Activated effector memory CD4-positive, alpha-beta T cell treated with anti-CD3 and anti-CD28 coated beads, Interleukin-2, amount 50 U/mL, for 16 hours (primary cell): Measurements from ENCODE around the gene EXOC7.

Experiments used
- DNase-seq: peaks from one replicate; pipeline ENCODE4 v3.0.0-alpha.2; 2020

Gene EXOC7

DNA sequence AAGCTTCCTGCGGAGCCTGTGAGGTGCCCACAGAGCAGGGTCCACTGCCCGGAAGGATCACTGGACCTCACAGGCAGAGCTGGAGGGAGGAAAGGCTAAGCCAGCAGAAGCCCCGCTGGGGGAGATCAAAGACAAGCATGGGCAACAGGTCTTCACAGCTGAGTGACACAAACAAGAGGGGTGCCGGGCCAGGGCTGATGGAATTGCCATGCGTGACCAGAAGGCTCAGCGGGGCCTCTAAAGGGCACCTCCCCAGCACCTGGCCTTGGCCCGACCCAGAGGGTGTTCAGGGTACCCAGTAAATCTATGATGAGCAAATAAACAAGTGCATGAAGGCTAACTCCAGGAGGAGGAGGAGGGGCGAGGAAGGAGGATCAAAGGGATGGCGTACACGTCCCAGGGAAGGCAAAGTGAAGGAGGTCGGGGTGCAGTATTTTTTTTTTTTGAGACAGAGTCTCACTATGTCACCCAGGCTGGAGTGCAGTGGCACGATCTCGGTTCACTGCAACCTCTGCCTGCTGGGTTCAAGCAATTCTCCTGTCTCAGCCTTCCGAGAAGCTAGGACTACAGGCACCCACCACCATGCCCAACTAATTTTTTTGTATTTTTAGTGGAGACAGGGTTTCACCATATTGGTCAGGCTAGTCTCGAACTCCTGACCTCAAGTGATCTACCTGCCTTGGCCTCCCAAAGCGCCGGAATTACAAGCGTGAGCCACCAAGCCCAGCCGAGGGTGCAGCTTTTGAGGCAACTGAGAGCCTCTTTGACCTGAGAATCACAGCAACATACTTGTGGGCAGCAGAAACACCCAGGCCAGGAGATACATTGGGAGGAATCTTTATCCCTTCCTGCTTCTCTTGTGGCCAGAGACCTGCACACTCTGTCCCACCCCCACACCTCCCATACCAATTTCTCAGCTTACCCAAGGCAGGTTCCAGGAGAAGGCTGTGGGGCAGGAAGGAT, 16.1 kb upstream of the EXOC7 start:
- no peak for DNase-seq

DNA sequence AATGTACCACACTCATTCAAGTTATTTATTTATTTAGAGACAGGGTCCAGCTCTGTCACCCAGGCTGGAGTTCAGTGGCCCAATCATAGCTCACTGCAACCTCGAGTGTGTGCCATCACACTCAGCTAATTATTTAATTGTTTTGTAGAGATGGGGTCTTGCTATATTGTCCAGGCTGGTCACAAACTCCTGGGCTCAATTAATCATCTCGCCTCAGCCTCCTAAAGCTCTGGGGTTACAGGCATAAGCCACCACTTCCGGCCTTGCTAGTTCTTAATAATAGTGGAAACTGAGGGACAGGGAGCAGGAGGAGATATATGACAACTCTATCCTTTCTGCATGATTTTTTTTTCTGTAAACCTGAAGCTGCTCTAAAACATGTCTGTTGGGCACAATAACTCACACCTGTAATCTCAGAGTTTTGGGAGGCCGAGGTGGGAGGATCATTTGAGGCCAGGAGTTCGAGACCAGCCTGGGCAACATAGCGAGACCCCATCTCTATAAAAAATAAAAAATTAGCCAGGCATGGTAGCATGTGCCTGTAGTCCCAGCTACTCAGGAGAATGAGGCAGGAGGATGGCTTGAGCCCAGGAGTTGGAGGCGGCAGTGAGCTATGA, 11.7 kb upstream of the EXOC7 start:
- no peak for DNase-seq

DNA sequence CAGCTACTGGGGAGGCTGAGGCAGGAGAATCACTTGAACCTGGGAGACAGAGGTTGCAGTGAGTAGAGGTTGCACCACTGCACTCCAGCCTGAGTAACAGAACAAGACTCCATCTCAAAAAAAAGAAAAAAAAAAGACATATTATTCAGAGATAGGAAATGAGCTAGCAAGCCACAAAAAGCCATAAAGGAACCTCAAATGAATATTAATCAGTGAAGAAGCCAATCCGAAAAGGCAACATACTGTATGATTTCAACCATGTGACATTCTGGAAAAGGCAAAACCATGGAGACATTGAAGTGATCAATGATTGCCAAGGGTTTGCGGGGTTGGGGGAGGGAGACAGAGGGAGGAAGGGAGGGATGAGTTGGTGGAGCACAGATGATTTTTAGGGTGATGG, 8.4 kb upstream of the EXOC7 start:
- no peak for DNase-seq

DNA sequence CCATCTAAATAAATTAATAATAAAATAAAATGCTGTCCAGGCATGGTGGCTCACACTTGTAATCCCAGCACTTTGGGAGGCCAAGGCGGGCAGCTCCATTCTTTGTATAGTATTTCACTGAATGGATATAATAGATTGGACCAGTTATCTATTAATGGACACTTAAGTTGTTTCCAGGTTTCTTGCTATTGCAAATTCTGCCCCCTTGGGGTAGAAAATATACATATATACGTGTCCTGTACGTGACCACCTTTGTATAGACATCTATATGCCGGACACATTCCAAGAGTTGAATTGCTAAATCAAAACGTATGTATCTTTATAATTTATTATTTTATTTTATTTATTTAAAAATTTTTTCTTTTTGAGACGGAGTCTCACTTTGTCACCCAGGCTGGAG, 3.9 kb upstream of the EXOC7 start:
- no peak for DNase-seq

DNA sequence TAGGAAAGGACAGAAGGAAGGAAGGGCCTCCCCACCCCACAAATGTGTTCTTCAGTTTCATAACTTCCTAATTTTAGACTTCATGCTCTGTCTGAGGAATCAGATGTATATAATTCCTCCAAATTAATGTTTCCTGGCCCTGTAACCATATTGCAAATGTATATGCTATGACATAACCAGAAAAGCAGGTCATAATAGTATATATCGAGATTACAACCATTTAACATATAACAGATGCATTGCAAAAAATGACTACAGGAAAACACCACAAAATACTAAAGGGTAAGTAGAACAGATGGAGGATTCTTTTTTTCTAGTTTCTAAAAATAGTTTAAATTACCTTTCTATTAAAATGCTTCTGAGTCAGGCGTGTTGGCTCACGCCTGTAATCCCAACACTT, 3.1 kb upstream of the EXOC7 start:
- DNase-seq, result no peak

DNA sequence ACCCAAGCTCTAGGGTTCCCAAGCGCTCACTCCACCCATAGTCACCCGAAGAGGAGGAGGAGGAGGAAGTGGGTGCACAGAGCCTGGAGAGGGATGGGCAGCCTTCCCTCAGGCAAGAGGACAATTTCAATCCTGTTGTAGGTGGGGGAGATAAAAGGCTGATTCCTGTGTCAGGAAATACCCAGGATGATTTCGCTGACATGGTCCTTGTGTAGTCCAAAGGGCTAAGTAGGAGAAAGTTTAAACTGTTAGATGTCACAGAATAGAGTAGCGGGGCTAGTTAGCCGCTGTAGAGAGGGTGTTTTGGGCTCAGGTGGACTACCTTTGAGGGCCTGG, 1.3 kb upstream of the EXOC7 start:
- no peak for DNase-seq

DNA sequence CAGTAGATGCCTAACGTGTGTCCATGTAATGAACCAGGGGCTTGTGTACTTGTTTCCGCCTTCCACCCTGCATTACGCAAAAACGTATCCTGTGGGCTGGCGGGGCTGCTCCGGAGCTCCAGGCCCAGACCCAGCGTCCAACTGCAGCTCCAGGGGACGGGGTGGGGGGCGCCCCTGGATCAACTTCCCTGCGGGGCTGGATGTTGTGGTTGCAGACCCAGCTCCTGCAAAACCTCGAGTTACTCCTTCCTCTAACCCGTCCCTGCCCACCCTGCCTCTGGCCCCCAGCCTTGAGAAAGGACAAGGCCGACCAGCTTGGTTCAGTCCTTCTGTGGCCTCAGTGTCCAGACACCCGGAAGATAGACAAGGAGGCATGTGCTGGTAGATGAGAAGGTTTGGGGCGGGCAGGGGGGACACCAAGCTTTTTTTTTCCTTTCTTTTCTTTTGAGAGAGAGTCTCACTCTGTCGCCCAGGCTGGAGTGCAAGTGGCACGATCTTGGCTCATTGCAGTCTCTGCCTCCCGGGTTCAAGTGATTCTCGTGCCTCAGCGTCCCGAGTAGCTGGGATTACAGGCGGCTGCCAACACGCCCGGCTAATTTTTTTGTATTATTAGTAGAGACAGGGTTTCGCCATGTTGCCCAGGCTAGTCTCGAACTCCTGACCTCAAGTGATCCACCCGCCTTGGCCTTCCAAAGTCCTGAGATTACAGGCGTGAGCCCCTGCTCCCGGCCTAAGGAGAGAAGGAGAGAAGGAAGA, 731 bp upstream of the EXOC7 start:
- DNase-seq, result no peak

DNA sequence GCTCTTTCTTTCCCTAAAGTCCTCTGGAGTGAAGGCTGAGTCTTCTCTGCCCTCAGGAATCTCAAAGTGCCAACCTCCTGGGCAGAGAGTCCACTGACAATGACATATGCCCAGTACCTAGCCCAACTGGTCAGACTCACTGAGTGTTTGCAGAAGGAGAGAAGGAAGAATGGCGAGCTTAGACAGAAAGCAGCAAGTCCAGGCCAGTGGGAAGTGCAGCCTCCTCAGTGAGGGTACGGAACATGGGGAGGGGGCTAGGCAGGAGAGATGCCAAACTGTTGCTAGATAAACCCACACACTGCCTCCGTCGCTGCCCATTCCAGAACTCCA, 678 bp downstream of the EXOC7 start:
- no peak for DNase-seq

DNA sequence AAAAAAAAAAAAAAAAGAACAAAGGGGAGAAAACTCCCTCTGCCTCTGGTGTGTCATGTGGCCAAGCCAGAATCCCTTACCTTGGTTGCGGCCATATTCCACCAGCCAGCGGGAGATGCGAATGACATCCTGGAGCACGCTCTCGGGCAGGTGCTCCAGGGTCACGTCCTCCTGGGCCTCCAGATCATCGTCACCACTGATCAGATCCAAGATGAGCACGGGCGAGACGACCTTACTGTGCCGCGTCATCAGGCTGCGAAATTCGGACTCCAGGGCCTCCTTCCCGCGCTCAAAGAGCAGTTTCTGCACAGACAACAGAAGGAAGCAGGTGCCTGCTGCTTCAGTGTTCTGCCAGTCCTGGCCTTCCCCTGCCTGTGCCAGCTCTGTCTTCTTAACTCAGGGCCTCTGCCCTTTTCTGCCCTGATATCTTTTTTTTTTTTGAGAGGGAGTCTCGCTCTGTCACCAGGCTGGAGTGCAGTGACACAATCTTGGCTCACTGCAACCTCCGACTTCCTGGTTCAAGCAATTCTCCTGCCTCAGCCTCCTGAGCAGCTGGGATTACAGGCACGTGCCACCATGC, 5.8 kb downstream of the EXOC7 start:
- DNase-seq, result no peak

DNA sequence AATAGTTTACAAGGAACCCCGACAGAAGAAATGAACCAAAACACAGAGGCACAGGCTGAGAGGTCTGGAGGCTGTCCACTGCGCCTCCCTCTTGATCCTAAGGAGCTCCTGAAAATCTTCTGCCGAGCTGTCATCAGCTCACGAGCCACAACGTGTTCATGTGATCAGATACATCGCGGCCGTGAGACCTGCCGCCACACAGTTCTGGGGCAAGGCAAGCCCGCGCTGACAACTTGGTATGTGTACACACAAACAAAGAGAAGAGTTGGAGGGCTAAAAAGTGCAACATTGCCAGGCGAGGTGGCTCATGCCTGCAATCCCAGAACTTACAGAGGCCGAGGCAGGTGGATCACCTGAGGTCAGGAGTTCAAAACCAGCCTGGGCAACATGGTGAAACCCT, 7.6 kb downstream of the EXOC7 start:
- no peak for DNase-seq

DNA sequence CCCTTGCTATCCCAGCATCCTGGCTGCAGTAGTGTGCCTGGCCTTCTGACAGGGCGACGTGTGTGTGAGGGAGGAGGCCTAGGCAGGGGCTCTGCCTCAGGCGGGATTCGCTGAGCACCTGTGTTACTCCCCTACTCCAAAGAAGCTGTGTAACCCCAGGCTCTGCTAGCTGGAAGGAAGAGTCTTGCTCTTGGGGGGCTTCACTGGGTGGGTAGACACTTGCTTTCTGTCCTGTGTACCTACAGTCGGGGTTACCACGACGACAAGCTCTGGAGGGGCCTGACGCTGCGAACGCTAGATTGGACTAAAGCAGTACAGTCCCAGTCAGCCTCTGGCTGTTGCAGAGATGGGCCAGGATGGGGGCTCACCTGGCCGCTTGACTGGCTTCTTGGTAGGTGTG, 9.5 kb downstream of the EXOC7 start:
- no peak for DNase-seq

DNA sequence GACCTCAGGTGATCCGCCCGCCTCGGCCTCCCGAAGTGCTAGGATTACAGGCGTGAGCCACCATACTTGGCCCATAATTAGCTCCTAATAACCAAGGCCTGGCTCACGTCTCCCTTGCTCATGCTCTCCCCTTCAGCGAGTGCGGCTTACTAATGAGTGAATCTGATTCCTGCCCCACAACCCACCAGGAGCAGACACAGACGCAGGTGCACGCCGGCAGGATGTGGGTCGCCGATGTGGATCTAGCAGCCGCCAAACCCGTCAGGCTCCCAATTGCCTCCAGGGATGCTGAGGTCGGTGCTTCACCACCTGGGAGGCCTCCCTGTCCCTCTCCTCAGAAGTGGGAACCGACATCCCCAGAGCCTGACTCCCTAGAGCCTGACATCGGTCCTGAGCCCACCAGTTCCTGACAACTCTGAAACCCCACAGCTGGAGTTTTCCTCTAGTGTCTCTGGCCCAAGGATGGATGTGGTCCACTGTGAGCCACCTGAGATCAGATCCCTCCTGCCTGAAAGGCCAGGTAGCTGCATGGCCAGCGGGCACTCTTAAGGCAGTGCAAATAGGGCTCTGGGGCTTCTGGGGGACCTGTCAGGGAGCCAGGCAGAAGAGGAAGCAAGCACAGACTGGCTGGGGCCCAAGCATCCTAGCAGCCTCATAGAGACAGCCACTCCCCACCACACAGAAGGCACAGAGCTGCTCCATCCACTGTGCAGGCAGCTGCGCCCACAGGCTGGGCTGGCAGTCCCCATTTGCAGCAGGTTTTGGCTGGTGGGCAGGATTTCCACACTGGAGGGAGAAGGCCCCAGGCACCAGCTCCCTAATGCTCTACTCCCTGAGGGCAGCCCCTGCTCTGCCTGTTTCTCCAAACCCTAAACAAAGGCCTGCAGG, 10.8 kb downstream of the EXOC7 start:
- DNase-seq, result no peak

DNA sequence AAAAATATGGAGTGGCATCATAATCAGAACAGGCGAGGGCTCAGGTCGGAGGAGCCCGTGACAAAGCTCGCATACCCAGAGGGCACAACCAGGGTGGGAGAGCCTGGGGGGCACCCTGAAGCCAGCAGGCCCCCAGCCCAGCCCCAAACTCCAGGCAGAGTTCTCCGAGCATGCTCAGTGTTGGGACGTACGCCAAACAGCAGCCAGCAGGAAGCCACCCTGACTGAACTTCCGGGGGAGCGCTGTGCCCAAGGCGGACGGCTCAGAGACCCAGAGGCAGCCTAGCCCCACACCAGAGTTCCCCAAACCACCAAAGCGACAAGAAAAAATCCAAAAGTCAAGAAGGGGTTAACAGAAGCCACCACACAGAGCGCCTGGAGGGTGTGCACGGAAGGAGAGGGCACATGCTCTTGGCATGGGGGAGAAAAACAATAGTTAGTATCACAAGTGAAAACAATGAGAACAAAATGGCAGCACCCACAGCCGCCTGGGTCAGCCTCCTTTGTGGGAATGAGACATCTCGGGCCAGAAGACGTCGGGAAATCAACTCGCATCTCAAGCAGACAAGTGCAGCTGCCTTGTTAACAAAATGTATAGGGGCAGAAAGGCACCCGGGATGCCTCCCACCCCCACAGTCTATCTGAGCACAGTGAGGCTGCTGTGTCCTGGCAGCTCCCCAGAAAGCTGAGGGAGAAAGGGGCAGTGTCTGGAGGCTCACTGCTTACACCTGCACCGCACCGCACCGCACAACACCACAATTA, 11.9 kb downstream of the EXOC7 start:
- no peak for DNase-seq

DNA sequence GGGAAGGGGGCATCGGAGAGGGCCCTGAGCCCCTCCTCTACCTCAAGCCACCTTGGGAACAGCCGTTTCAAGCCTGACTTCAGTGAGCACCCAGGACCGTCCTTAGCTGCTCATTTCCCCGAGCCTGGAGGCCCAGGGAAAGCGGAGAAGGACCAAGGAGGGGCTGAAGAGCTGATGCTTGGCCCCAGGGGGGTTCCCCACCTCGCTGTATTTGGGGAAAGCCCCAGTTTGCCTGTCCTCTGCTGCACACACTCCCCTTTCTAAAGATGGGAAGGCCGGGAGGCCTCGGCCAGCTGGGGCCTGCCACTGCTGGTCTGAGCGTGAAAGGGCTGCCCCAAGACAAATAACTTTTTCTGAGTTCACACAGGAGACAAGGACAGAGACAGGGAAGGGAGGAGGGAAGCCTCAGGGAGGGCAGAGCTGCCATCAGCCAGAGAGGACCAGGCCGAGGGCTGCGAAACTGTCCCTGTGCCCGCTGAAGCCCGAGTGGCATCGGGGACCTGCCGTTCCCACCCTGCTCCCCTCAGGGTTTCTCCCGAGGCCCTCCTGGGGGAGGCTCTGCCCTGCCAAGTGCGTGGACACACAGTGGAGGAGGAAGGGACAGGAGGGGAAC, 13.0 kb downstream of the EXOC7 start:
- DNase-seq, result no peak

DNA sequence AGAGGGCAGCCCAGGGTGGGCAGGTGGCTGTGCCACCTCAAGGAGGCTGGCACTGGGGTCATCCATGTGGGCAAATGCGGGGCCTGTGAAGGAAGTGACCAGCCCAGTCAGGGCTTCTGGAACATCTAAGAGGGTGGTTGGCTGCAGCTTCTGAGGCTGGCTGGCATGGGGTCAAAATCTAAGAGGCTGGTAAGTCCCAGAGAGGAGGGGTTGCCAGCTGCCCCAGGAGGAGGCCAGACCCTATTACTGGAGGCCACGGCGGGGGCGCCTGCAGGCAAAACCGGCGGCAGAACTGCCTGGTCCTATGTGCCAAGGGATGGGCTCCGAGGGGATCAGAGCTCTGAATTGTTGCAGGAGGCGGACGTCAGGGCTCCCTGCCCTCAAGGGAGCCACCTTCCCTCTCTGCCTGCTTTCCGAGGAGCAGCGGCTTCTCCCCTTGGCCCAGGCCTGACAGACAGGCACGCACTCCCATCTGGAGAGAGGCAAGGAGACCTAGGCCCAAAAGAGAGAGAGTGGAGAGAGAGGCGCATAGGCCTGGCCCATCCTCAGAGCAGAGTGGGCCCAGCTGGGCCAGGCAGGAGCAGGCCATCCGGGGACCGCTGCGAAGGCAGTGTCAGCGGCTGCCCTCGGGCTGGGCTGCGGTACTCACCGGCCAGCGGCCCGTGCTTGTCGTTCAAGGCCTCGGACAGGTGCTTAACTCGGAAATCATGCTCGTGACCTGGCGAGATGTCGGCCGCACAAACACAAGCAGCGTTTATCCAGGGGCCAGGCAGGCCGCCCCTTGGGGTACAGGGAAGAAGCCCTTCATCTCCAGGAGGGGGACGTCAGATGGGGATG, 13.7 kb downstream of the EXOC7 start:
- no peak for DNase-seq

DNA sequence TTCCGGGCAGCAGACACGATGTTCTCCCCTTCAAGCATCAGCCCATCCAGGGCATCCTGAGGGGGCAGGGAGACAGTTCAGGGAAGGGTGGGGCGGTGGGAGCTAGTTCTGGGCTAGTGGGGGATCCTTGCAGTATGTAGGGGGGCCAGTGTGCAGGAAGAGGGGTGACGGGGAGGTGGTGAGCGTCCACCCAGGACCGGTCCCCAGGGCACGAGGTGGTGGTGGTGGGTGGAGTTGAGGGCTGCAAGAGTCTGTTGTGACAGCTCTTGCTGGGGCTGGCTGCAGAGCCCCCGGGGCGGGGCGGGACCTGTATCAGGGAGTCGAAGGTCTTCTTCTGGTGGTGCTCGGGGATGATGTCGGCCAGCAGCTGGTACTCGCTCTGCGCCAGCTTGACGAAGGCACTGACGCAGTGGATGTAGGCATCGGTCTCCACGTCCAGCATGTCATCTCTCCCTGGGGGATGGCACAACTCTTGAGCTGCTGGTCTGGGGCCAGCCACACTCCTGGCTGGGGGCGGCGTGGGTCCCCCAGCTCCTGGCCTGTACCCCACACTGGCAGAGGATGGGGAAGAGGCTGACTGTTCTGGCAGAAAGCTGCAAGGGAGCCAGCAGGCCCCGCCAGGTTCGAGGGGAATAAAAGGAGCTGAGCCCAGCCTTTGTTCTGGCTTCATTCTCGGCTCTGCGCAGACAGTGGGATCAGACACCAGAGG, 14.6 kb downstream of the EXOC7 start:
- DNase-seq, result no peak

DNA sequence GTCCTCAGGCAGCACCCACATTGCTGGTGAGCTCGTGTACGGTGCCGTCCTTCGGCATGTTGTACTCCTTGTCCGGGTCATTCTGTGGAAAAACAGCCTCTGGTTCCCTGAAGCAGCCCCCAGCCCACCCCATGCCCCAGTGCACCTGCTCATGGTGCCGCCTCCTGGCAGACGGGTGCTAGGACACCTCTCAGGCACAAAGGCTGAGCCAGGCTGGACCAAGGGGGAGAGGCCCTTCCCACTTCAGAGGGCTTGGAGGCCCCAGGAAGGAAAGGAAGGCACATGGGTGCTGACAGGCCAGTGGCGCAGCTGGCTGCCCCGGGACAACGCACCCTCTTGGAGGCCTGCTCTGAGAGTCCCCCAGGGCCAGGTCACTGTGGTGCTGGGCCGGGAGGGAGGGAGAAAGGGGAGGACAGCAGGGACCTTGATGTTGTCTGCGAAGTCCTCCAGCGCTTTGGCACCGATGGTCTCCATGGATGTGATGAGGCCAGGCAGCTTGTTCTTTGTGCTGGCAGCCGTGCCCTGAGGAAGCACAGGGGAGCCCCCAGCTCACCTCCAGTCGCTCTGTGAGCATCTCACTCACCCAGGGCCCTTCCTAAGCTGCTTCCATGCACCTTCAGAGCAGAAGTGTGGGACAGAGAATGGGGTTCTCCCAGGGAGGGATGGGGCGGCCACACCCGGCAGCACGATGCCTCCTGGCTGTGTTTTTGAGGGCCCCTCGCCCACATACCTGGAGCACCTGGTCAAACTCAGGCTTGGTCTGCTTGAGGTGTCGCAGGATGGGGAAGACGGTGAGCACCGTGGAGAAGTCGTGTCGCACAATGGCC, 15.3 kb downstream of the EXOC7 start:
- no peak for DNase-seq

DNA sequence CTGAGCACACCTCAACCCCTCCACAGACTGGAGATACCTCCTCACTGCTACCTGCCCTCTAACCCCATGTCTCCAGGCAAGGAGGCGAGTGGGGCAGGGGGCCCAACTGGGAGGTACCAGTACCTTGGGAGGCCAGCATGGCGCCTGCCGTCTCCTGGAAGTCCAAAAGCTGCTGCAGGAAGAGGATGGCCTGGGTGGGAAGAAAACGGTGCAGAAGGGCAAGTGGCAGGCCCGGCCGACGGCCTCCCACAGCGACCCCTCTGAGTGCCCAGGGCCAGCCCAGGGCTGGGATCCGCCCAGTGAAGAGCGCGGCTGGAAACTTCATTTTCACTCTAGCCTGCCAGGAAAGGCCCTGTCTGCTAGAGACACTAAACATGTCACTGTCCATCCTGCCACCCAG, 16.1 kb downstream of the EXOC7 start:
- DNase-seq, result no peak

DNA sequence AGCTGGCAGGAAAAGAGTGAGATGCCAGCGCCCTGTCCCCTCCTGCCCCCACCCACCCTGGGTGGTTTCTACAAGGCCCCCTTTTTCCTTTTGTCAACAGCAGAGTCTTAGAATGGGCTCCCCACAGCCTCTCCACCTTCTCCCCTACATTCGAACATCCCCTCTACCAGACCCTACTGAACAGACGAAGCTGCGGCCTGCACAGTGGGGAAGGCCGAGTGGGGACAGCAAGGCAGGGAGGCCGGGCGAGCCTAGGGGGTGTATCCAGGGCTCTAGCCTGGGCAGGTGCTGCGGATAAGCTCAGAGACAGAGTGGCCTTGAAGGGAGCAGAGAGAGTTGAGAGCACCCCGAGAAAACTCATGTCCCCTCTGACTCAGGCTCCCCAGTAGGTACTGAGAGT, 17.2 kb downstream of the EXOC7 start:
- no peak for DNase-seq
